ENCODE results near the gene MGAT4B.

- TF ChIP-seq CTCF (IDR thresholded peaks at IDR 0.05 in 4 of 5, conservative IDR thresholded peaks at IDR 0.05 in 1 of 5): no peak
- no peak for TF ChIP-seq POLR2A (IDR thresholded peaks at IDR 0.05)
Observed at GRCh38 chr5:179777909-179778308, 28.8 kb downstream of the MGAT4B start.

Data from gastrocnemius medialis (tissue), 4 donors.